NK-92 treated with Interleukin-12 subunit alpha and Interleukin-12 subunit beta, amount 100 ng/mL, for 24 hours (cell line): ENCODE results near the gene KRT76.
"Not testable (repeated sequence)": the region's sequence is repeated elsewhere in the genome, so short reads cannot be mapped to it uniquely, and the experiment has no call there.

Experiments
- DNase-seq: peaks from one replicate; lab custom pipeline; 2025; lab: John Stamatoyannopoulos, UW

KRT76 gene

DNA sequence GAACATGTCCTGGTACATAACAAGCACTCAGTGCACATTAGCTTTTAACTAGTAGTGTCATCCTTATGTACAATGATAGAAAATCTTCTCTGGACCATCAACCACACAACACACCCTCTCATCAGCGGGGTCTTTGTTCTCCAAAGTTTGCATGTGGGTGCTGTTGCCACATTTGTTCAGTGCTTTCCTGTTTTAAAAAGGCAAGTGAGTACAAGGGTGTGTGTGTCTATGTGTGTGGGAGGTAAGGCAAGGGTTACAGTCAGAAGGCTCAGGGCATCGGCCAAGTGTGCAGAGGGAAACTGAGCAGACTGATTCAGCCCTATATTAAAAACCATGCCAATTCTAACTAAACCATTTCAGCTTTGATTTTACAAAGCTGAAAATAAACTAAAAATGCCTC is 17.9 kb downstream of the KRT76 start:
- DNase-seq, result no peak

DNA sequence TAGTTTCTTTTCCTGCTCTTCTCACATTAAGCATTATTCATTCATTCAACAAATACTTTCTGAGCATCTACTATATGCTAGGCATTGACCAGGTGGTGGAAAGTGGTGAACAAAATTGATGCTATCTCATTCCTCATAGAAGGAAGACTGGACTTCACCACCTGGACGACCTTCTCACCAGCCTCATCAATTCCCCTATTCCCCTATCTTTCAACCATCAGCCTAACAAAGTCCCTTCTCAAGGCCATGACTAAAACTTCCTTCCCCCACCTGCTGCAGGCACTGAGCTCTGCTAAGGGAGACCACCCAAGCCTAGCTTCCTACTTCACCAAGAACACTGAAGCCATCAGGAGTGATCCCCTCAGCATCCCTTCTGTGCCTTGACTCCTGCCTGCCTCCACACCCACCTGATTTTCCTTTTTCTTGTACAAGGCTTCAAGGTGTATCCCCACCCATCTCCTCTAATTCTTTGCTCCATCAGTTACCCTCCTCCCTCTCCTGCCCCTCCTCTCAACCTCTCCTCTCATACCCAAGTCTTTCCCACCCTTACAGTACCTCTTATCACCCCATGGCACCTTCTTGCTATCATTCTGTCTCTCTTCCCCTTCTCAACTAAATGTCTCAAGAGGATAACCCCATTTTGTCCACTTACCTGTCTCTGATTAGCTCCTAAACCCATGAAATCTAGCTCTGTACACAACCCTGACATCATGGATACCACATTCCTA is 19.5 kb downstream of the KRT76 start:
- DNase-seq, result no peak

DNA sequence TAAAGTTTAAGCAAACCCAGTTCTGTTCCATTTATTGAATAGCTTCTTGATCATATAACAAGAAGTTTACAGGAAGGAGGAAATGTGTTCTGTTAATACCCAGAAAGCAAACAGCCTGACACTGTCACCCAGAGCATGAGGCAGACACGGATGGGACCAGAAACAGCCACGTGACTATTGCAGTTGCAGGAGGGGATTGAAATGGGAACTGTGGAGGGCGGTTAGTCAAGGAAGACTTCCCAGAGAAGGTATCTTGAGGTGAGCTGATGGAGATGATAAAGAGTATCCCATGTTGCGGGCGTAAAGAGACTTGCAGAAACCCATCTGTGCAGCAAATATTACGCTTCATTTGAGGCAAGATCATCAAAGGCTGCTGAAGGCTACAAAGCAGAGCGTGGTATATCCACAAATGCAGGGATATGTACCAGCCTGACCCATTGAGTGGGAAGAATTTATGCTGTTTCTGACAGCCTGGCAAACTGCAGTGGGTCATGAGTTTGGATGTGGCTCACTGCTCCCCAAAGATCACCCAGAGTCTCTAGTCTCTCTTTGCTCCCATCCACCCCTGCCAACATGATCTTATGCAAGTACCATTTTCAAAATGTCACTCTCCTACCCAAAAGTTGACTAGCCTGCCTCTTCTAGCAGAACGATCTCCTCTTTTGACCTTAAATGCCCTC is 20.7 kb downstream of the KRT76 start:
- DNase-seq, result no peak

DNA sequence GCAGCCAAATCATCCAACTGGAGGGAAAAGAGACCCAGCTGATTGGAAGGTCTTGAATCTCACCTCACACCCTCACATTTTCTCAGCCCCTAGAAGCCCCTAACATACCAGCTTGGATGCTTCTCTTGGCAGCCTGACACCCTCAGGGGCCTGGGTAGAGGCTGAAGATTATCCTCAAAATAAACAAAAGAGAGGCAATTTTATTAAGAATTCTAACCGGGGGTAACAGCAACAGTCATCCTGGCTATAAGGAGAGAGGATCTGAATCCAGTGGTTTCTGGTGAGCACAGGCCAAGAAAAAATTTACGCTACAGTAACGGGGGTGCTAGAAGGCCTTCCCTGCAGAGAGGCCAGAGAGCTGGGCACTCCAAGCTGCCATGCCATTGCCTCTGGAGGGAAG is 21.6 kb downstream of the KRT76 start:
- no peak for DNase-seq

DNA sequence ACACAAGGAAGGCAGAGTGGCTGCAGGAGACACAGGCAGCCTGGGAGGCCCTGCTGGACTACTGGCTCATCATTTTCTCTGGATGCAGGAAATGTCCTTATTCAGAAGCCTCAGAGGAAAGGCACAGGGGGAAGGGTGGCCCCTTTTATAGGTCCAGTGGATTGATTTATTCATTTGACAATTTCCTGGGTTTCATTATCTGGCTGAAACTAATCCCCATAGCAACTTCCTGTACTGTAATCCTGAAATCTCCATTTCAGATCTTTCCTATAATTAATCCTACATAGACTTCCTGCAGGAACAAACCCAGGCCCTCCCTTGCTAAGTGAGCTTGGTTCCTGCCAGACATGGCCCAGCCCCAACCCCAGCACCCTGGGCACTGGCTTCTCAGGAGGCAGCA is 23.0 kb downstream of the KRT76 start:
- DNase-seq, result no peak

DNA sequence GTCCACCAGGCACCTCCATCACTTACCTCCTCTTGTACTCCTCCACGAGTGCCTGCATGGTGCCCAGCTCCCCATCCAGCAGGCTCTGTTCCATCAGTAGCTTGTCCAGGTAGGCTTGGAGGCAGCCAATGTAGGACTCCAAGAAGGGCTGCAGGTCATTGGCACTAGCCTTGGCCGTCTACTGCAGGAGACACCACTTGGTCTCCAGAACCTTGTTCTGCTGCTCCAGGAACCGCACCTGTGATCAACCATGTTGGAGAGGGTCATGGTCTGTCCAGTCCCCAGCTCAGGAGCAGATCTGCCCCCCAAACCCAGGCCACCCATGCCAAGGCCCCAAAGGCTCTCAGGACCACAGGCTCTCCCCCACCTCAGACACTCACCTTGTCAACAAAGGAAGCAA is 23.9 kb downstream of the KRT76 start:
- no peak for DNase-seq

DNA sequence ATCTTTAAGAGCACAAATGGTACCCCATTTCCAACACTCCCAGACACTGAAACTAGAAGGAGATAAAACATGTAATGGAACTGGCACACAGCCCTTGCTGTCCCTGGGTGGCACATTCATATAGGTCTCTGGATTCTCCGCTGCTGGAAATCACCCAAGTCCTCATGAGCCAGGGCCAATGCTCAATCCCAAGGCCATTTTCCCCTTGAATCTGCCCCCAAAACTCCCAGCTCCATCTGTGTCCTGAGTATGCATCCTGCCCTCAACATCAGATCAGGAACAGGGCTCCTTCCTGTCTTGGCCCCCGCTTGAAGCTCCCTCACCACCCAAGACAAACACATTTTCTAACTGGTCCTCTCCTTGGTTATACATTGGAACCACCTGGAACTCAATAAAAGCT is 24.6 kb downstream of the KRT76 start:
- DNase-seq, result no peak

DNA sequence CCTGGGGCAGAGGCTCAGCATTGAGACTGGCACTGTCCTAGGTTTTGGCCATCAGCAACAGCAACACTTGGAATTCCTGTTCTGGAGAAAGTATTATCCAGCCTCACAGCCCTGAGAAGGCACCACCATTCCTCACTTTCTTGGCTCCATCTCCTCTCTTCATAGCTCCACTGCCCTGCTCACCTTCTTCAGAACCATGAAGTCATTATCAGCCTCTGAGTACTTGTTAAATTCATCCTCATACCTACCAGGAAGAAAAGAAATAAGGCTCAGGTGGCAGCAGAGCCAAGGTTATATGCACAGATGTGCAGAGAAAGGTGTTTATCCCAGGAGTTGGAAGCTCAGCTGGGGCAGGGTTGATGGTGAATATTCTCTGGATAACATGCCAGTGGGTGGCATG is 25.4 kb downstream of the KRT76 start:
- no peak for DNase-seq

DNA sequence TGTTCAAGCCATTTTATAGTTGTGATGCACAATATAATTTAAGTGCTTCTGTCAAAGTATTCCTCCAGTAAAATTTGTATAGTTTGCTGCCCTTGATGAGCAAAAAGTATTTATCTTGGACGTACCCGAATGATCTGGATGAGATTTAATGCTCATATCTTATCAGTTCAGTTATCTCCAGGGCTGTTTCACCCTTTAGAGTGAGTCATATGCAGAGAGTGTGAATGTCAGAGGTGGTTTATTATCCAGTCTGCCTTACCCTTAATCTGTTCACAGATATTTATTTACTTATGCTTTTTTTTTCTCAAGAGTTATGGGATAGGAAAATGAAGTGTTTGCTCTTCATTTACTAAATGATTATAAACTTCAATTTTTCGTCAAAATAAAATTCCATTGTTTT is 26.6 kb downstream of the KRT76 start:
- DNase-seq, result not testable (repeated sequence)

DNA sequence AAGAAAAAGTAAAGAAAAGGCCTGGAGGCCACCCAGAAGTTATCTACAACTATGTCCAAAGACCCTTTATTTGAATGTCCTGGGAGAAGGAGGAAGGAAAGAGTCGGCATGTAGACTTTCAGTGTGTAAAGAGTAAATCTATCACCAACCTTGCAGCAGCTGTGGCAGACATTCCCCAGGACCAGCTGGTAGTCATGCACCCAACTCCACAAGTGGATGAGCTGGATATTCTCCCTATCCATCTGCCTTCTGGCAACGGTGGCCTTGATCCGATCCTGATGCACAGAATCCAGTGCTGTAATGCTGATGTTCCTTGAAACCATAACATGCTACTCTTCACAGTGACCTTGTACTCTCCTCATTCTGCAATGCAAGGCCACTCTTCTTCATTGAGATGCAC is 27.3 kb downstream of the KRT76 start:
- DNase-seq, result no peak

DNA sequence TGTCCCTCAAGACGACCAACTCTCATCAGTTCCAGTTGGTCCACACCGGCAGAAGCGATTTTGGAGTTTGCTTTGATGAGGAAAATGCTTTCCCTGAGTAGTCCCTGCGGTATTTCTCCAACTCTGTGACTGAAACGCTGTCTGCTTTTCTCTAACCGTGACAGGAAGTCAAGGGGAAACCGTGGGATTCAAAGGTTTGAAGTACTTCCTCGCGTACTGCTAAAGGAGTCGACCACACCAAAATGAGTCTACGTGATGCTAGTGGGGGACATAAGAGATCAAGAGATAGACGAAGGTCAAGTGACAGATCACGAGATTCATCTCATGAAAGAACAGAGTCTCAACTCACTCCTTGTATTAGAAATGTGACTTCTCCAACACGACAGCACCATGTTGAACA is 28.6 kb downstream of the KRT76 start:
- DNase-seq, result no peak

DNA sequence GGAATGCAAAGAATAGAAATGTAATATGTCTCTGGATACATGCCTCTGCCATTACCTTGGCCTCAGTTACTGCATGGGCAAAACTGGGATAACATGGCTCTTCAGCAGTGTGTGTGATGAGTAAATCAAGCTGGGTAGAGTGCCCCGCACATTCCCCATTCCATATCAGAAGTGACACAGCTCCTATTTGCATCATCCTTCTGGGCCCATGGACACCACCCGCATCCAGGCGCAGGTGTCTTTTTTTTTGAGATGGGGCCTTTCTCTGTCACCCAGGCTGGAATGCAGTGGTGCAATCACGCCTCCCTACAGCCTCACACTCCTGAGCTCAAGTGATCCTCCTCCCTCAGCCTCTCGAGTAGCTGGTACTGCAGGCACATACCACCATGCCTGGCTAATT is 31.6 kb downstream of the KRT76 start:
- no peak for DNase-seq

DNA sequence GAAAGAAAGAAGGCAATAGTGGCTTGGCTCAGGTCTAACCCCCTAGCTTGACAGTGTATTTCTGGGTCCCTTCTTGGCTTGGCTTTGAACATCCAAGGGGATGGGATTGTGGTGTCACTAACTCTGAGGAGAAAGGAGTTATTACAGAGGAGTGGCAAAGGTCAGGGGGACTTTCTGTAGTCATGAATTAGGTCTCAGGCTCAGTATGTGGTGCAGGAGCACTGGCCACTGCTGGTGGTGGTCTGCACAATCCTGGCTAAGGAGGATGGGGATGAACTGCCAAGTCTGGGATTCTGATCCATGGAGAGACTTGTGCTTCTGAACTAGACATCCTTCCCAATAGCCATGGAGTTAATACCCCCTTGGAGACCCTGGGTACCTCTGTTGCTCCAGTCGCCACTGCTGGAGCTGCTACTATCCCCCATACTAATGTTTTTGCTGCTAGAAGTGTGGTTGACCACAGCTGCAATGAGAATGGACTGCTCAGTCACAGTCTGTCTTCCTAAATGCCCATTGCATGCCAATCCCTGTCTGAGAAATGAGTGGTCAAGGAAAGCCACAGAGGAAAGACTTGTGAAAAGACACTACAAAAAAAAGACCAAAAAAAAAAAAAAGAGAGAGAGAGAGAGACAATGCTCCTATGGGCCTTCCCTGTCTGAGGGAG is 32.5 kb downstream of the KRT76 start:
- DNase-seq, result no peak

DNA sequence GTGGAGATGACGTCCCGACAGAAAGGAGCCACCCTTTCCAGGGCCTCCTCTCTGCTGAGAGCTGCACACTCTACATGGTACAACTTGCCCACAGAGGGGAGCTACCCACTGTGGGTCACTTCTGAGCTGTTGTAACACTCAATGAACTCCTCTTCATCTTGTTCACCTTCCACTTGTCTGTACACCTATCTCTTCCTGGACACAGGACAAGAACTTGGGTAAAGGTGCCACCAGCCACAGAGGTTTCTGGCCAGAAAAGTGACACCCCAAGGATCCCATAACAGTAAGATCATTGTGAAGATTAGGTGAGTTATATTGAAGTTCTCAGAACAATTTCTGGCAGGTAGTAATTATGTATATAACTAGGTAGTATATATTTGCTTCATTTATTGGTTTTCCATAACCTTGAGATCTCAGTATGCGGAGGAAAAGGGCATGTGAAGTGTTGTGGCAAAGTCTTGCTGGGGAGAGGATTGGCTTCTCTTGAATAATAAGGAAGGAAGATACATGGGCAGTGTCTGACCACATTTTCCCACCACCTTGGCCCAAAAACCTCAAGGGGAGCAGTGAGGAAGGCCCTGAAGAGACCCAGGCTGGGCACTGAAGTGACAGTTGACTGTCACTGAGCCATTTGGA is 34.2 kb downstream of the KRT76 start:
- no peak for DNase-seq

DNA sequence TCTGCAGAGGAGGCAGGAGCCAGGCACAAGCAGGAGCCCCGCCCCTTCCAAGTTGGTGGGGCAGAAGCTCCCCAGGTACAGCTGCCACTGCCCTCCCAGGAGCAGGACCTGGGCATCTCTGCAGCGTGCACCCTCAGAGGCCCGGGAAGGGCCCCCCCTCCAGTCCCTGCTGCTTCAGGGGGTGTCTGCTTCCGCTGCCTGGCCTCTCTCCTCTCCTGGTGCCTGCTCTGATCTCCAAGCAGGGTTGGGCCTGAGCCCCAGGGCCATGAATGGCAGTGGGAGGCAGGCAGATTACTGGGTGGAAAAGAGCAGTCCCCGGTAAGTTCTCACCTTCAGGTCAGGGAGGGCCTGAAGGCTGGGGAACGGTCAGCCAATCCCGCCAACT is 35.0 kb downstream of the KRT76 start:
- DNase-seq, result no peak

DNA sequence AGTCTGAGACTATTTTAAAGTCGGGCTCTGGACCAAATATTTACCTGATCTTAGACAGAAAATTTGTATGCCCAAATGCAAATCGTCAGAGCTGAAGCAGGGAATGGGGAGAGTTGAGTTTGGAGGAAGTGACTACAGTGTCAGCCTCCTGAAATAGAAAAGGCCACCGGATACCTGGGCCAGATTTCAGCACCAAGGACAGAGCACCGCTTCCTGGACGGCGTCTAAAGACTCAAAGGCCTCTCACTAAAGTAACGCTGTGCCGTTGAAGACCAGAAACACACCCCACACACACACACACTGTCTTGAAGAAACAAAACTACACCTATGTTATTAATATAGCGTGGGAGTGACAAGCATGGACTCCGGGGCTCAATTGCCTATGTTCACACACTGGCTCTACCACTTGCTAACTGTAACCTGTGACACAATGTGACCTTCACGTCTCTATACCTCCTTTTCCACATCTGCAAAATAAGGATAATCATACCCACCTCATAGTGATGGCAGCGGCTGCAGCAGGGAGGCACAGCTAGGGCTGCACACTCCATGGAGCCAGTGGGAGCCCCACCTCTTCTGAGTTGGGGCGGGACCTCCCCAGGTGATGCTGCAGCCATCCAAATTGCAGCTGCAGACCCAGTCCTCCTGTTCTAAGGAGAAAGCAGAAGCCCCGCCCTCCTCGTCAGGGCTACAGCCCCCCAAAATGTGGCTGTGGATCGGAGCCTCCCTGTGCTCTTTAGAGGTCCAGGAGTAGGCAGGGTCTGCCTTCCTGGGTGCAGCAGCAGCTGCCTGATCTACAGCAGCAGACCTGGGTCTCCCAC is 35.6 kb downstream of the KRT76 start:
- DNase-seq, result no peak

DNA sequence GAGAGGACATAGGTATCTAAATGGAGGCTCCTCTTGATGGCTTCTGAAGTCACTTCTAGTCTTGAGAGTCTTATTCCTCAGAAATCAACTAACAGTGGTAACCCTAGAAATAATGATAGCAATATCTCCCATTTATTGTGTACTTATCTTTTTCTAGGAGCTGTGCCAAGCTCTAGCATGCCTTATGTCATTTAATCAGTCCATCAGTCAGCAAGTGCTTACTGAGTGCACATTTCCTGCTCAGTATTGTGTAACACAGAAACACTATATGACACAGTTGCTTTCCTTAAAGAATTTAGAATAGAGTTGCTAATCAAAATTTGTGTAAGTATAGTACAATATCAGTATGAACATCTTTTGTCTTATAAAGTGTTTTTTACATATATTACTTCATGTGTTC is 36.6 kb downstream of the KRT76 start:
- DNase-seq, result no peak

DNA sequence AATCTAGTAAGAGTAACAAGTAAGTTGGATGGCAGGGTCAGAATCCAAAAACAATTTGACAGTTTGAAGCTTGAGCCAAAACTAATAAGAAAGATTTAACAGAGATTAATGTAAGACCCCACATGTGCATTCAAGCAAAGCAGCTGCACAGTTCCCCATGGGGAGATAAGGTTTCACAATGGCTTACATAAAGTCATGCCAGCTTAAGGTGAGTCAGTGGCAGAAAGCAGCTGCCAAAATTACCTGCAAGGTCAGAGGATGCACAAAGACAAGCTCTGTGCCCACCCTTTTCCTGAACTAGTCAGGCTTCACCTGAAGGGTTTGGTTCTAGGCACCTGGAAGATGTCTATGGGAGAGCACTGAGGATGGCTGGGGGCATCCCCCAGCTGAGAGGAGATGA is 37.2 kb downstream of the KRT76 start:
- DNase-seq, result no peak

DNA sequence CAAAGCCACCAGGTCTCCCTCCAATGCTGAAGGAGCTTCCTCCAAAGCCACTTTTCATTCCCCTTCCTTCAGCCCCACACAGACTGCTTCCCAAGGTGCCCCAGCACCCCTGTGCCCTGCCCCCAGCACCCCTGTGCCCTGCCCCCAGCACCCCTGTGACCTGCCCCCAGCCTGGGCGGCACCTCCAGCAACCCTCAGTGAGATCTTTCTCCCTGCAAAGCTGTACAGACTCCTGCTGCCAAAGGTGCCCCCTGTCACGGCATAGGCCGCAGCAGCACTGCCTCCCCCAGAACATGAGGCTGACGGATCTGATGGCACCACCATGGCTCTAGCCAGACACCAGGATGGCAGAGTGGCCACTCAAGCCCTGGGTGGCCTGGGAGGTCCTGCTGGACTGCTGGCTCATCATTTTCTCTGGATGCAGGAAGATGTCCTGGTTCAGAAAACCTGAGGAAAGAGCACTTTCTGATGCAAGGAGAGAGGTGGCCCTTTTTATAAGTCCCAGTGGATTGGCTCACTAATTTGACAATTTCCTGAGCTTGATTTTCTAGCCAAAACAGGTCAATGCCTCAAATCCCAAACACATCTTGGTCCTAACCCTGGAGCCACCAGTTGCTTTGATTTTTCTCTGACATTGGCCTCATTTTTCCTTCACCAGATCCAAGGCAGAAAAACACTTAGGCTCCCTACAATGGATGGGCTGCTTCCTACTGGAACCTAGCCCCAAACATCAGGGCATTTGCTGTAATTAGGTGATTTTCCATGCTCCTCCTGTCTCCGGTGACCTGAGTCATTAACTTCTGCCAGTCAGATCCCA is 41.1 kb downstream of the KRT76 start:
- DNase-seq, result no peak

DNA sequence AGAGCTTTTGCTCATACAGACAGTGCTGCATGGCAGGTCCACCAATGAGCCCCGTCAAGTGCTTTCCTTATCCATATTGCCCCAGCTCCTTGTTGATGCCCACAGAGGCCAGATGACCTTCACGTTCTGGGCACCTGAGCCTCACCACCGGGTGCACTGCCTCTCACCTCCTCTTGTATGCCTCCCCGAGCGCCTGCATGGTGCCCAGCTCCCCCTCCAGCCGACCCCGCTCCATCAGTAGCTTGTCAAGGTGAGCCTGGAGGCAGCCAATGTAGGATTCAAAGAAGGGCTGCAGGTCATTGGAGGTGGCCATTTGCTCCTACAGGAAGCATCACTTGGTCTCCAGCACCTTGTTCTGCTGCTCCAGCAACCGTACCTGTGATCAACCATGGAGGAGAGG is 42.0 kb downstream of the KRT76 start:
- DNase-seq, result no peak

DNA sequence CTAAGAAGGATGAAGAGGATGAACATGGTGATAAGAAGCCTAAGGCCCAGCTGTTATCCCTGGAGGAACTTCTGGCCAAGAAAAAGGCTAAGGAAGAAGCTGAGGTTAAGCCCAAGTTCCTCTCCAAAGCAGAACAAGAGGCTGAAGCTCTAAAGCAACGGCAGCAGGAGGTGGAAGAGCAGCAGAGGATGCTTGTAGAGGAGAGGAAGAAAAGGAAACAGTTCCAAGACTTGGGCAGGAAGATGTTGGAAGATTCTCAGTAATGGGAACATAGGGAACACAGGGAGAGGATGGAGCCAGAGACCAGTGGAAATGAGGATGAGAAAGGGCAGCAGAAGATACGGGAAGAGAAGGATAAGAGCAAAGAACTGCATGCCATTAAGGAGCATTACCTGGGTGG is 46.4 kb downstream of the KRT76 start:
- no peak for DNase-seq
